Embryonic facial prominence (tissue), 1 donor: ENCODE results near the gene KRTAP10-11.

Source experiments
- DNase-seq: peaks from one replicate; pipeline ENCODE4 v3.0.0-alpha.2; 2016; ENCODE audit errors: extremely low spot score

KRTAP10-11 gene

GRCh38 chr21:44695641-44696040 lies 49.4 kb downstream of the KRTAP10-11 start:
- DNase-seq, result no peak

- no peak for DNase-seq
These were observed 50.4 kb downstream of the KRTAP10-11 start for GRCh38 chr21:44696572-44696971.
